HepG2 (cell line): ENCODE data around the gene TCF25. TPM values are rescaled to one million over a fixed set of nuclear protein-coding genes. Genes with fewer than 3 reads are reported as not detected.
A peak's percentile ranks its signal among the peaks of the same experiment; 100 is the strongest.

Source experiments
- CENPT ChIP-seq: sonication (generic); formaldehyde crosslinking; IDR thresholded peaks from 2 replicates; pipeline ENCODE4 v1.8.0; 2022; ENCODE audit warnings: low read depth, mild to moderate bottlenecking, moderate library complexity, missing genetic modification reagents
- FOSL1 ChIP-seq: sonication (generic); formaldehyde crosslinking; IDR thresholded peaks from 2 replicates; pipeline ENCODE4 v1.9.0; 2021; ENCODE audit warnings: missing genetic modification reagents, borderline replicate concordance
- FOXC1 ChIP-seq: sonication (generic); formaldehyde crosslinking; IDR thresholded peaks from 2 replicates; pipeline ENCODE4 v1.8.0; 2022; ENCODE audit warnings: mild to moderate bottlenecking, missing genetic modification reagents, borderline replicate concordance
- MAF1 ChIP-seq: sonication (generic); formaldehyde crosslinking; IDR thresholded peaks from 2 replicates; pipeline ENCODE4 v1.5.0; 2020; ENCODE audit warnings: missing genetic modification reagents, borderline replicate concordance
- MEIS1 ChIP-seq: sonication (generic); formaldehyde crosslinking; IDR thresholded peaks from 2 replicates; pipeline ENCODE4 v1.9.0; 2021; ENCODE audit warnings: mild to moderate bottlenecking, missing genetic modification reagents, moderate library complexity, borderline replicate concordance
- ZNF256 ChIP-seq: sonication (generic); formaldehyde crosslinking; conservative IDR thresholded peaks from 2 replicates; pipeline ENCODE4 v1.4.0; 2020; ENCODE audit warnings: missing genetic modification reagents
- ZNF274 ChIP-seq: sonication (generic); formaldehyde crosslinking; IDR thresholded peaks from 2 replicates; pipeline ENCODE4 v1.5.1; 2020; ENCODE audit warnings: mild to moderate bottlenecking, missing genetic modification reagents
- ZNF350 ChIP-seq: sonication (generic); formaldehyde crosslinking; IDR thresholded peaks from 2 replicates; pipeline ENCODE4 v1.4.0; 2020; ENCODE audit warnings: mild to moderate bottlenecking, low read depth, missing genetic modification reagents, borderline replicate concordance
- ZNF432 ChIP-seq: sonication (generic); formaldehyde crosslinking; IDR thresholded peaks from 2 replicates; pipeline ENCODE4 v1.5.0; 2020; ENCODE audit warnings: missing genetic modification reagents, mild to moderate bottlenecking, borderline replicate concordance
- ZNF709 ChIP-seq: sonication (generic); formaldehyde crosslinking; IDR thresholded peaks from 2 replicates; pipeline ENCODE4 v1.5.0; 2020; ENCODE audit warnings: mild to moderate bottlenecking, missing genetic modification reagents
- ZNF83 ChIP-seq: sonication (generic); formaldehyde crosslinking; IDR thresholded peaks from 2 replicates; pipeline ENCODE4 v1.4.0; 2020; ENCODE audit warnings: missing genetic modification reagents, mild to moderate bottlenecking, borderline replicate concordance
- polyA plus RNA-seq, 8 experiments: library from polyadenylated mRNA; depleted of rRNA in 3 of 8; stranded (reverse) in 7 of 8; unstranded in 1 of 8; fragments of >200 nt; fragmentation: Illumina TruSeq in 4 of 8; extraction: Trizol in 4 of 8; gene quantifications; 2 replicates each; pipeline versions ENCODE4 v1.2.1 to v1.2.3, GENCODE V29; 2011 to 2016; ENCODE audit warnings: low read depth in 4 of 8, missing spikeins in 1 of 8, mixed read lengths in 1 of 8; ENCODE audit not compliant: insufficient read depth in 1 of 8
- total RNA-seq, 5 experiments: library from RNA; depleted of rRNA; stranded (reverse); fragments of >200 nt; fragmentation: Illumina TruSeq; extraction: Trizol; gene quantifications; 2 replicates each; pipeline ENCODE4 v1.2.3, GENCODE V29; 2016; ENCODE audit warnings: low read depth in 1 of 5
- TF ChIP-seq, protein P1 (sequence below): sonication (generic); formaldehyde crosslinking; IDR thresholded peaks from 2 replicates; pipeline ENCODE4 v1.4.0; 2020; ENCODE audit warnings: missing genetic modification reagents
- TF ChIP-seq, protein P2 (sequence below): sonication (generic); formaldehyde crosslinking; IDR thresholded peaks from 2 replicates; pipeline ENCODE4 v1.4.0; 2020; ENCODE audit warnings: missing genetic modification reagents, mild to moderate bottlenecking, borderline replicate concordance
- TF ChIP-seq, protein P3 (sequence below): fragments of 450-650 bp; IDR thresholded peaks from 2 replicates; pipeline ENCODE4 v1.6.1; 2016
- TF ChIP-seq, protein P4 (sequence below): sonication (generic); formaldehyde crosslinking; IDR thresholded peaks from 2 replicates; pipeline ENCODE4 v1.8.1; 2023; ENCODE audit warnings: mild to moderate bottlenecking, missing genetic modification reagents, borderline replicate concordance
- TF ChIP-seq, protein P5 (sequence below): sonication (generic); formaldehyde crosslinking; IDR thresholded peaks from 2 replicates; pipeline ENCODE4 v1.4.0; 2020; ENCODE audit warnings: missing genetic modification reagents, borderline replicate concordance
- TF ChIP-seq, protein P6 (sequence below): sonication (generic); formaldehyde crosslinking; IDR thresholded peaks from 2 replicates; pipeline ENCODE4 v1.4.0; 2020; ENCODE audit warnings: mild to moderate bottlenecking, missing genetic modification reagents

TCF25 gene
- total and polyA plus RNA-seq, 2 of the 13 experiments (the other 11 are each of a cell fraction or from before 2014, with no cell fraction given), result 138 to 206 TPM

DNA sequence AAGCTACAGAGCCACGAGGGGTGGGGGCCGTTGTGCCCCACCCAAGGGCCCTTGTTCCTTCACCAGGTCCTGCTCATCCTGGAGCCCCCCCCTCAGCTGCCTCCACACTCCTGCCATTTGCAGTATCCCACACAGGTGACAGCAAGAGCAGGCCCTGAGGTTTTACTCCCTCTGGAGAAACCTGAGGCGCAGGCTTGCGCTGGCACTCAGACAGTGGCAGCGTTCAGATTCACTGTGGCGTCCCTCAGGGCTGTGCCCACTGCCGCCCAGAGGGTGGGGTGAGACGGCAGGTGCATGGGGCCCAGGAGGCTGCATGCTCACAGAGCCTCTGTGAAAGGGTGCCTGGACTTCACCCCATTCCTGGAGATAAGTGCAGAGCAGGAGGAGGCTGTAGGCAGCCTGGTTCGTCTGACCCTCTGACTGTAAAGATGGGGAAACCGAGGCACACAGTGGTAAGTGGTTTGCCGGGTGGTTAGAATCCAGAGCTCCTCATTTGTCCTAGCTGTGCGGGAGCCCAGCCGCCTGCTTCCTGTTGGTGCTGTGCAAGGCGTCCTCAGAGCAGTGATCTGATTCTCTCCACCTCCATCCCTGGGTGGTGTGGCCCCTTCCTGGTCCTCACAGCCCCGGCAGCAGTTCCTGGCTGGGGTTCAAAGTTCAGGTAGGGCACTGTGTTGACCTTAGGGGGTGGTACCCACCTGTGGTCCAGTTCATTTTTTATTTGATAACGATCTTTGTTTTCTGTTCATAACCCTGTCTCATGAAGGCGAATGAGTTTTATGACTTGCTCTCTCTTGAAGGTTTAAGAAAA lies 43.6 kb upstream of the TCF25 start (continued):
- TF ChIP-seq FOXC1 (peak; percentile 20; the same call in 1 of the 2 replicates), ZNF274 (CRISPR knock-in tag) (peak; percentile 64; the same call in 1 of the 2 replicates), ZNF83 (CRISPR knock-in tag) (0 out of 2 replicates have a peak, but pooled peaks have one; percentile 33), FOSL1 (CRISPR knock-in tag) (no peak), MEIS1 (CRISPR knock-in tag) (no peak), ZNF432 (CRISPR knock-in tag) (no peak), ZNF350 (CRISPR knock-in tag) (peak; percentile 50; the same call in 1 of the 2 replicates), ZNF709 (CRISPR knock-in tag) (peak; percentile 62; the same call in 1 of the 2 replicates), ZNF256 (CRISPR knock-in tag) (no peak; the same call in 1 of the 2 replicates), CENPT (CRISPR knock-in tag) (no peak), MAF1 (CRISPR knock-in tag) (no peak)
- TF ChIP-seq, protein P1, sequence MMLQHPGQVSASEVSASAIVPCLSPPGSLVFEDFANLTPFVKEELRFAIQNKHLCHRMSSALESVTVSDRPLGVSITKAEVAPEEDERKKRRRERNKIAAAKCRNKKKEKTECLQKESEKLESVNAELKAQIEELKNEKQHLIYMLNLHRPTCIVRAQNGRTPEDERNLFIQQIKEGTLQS, result no peak
- TF ChIP-seq, protein P2, sequence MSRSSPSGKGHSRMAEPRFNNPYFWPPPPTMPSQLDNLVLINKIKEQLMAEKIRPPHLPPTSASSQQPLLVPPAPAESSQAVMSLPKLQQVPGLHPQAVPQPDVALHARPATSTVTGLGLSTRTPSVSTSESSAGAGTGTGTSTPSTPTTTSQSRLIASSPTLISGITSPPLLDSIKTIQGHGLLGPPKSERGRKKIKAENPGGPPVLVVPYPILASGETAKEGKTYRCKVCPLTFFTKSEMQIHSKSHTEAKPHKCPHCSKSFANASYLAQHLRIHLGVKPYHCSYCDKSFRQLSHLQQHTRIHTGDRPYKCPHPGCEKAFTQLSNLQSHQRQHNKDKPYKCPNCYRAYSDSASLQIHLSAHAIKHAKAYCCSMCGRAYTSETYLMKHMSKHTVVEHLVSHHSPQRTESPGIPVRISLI (CRISPR knock-in tag), result peak; percentile 26; the same call in 1 of the 2 replicates
- TF ChIP-seq, protein P3, sequence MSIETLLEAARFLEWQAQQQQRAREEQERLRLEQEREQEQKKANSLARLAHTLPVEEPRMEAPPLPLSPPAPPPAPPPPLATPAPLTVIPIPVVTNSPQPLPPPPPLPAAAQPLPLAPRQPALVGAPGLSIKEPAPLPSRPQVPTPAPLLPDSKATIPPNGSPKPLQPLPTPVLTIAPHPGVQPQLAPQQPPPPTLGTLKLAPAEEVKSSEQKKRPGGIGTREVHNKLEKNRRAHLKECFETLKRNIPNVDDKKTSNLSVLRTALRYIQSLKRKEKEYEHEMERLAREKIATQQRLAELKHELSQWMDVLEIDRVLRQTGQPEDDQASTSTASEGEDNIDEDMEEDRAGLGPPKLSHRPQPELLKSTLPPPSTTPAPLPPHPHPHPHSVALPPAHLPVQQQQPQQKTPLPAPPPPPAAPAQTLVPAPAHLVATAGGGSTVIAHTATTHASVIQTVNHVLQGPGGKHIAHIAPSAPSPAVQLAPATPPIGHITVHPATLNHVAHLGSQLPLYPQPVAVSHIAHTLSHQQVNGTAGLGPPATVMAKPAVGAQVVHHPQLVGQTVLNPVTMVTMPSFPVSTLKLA, result no peak
- TF ChIP-seq, protein P4, sequence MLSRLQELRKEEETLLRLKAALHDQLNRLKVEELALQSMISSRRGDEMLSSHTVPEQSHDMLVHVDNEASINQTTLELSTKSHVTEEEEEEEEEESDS (CRISPR knock-in tag), result no peak
- TF ChIP-seq, protein P5, sequence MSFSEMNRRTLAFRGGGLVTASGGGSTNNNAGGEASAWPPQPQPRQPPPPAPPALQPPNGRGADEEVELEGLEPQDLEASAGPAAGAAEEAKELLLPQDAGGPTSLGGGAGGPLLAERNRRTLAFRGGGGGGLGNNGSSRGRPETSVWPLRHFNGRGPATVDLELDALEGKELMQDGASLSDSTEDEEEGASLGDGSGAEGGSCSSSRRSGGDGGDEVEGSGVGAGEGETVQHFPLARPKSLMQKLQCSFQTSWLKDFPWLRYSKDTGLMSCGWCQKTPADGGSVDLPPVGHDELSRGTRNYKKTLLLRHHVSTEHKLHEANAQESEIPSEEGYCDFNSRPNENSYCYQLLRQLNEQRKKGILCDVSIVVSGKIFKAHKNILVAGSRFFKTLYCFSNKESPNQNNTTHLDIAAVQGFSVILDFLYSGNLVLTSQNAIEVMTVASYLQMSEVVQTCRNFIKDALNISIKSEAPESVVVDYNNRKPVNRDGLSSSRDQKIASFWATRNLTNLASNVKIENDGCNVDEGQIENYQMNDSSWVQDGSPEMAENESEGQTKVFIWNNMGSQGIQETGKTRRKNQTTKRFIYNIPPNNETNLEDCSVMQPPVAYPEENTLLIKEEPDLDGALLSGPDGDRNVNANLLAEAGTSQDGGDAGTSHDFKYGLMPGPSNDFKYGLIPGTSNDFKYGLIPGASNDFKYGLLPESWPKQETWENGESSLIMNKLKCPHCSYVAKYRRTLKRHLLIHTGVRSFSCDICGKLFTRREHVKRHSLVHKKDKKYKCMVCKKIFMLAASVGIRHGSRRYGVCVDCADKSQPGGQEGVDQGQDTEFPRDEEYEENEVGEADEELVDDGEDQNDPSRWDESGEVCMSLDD (CRISPR knock-in tag), result no peak
- TF ChIP-seq, protein P6, sequence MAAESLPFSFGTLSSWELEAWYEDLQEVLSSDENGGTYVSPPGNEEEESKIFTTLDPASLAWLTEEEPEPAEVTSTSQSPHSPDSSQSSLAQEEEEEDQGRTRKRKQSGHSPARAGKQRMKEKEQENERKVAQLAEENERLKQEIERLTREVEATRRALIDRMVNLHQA (CRISPR knock-in tag), result no peak
